K562 (cell line): ENCODE measurements around the gene CRIP1. TPM values are rescaled to one million over a fixed set of nuclear protein-coding genes. Genes with fewer than 3 reads are reported as not detected.

Experiments
- BRCA1 ChIP-seq, 2 experiments: fragments of 450-650 bp in 1 of 2; sonication (generic) in 1 of 2; formaldehyde crosslinking in 1 of 2; IDR thresholded peaks; 2 replicates each; pipeline versions ENCODE4 v1.5.0 to v1.6.1; 2017 to 2020; ENCODE audit warnings: mild to moderate bottlenecking in 1 of 2, missing genetic modification reagents in 1 of 2
- CBX3 ChIP-seq, 2 experiments: IDR thresholded peaks; 1 replicate in 1 of 2; 2 replicates in 1 of 2; pipeline ENCODE4 v1.6.1; 2012; ENCODE audit warnings: inconsistent platforms in 2 of 2, low read length in 2 of 2, borderline replicate concordance in 1 of 2, control low read depth in 1 of 2
- ELF1 ChIP-seq: fragments of 200-800 bp; sonication (Bioruptor generic); IDR thresholded peaks from 2 replicates; pipeline ENCODE4 v1.6.1; 2016; ENCODE audit warnings: missing genetic modification characterization, missing compliant biosample characterization
- EP300 ChIP-seq: IDR thresholded peaks from 2 replicates; pipeline ENCODE4 v1.6.1; 2012; ENCODE audit warnings: low read length, improper control_type of control experiment
- ETV5 ChIP-seq: sonication (generic); formaldehyde crosslinking; IDR thresholded peaks from 2 replicates; pipeline ENCODE4 v1.4.0; 2020; ENCODE audit warnings: low read depth, mild to moderate bottlenecking, missing genetic modification reagents
- LARP7 ChIP-seq: fragments of 450-650 bp; IDR thresholded peaks from 2 replicates; pipeline ENCODE4 v1.6.1; 2016
- LCOR ChIP-seq: sonication (generic); formaldehyde crosslinking; IDR thresholded peaks from 2 replicates; pipeline ENCODE4 v1.8.0; 2022; ENCODE audit warnings: mild to moderate bottlenecking, missing genetic modification reagents
- MCM7 ChIP-seq, 2 experiments: fragments of 450-650 bp; IDR thresholded peaks; 2 replicates each; pipeline ENCODE4 v1.6.1; 2016 to 2018
- PHF8 ChIP-seq: fragments of 200-600 bp; sonication (generic); IDR thresholded peaks from 2 replicates; pipeline ENCODE4 v1.6.1; 2012; ENCODE audit warnings: mixed run types, mild to moderate bottlenecking, inconsistent platforms, low read length, moderate library complexity, borderline replicate concordance
- POLR2AphosphoS5 ChIP-seq: IDR thresholded peaks from 2 replicates; pipeline ENCODE4 v1.6.1; 2011; ENCODE audit warnings: mild to moderate bottlenecking, low read depth, low read length, moderate library complexity; ENCODE audit not compliant: control insufficient read depth, insufficient read depth
- RBFOX2 ChIP-seq: fragments of 200-400 bp; formaldehyde crosslinking; IDR thresholded peaks from 2 replicates; pipeline ENCODE4 v1.6.1; 2017; ENCODE audit warnings: low read depth, mild to moderate bottlenecking, low read length, moderate library complexity
- RCOR1 ChIP-seq, 2 experiments: IDR thresholded peaks; 2 replicates each; pipeline ENCODE4 v1.6.1; 2012; ENCODE audit warnings: low read depth in 2 of 2, low read length in 2 of 2, borderline replicate concordance in 1 of 2, improper control_type of control experiment in 1 of 2
- RNF2 ChIP-seq: sonication (generic); IDR thresholded peaks from 2 replicates; pipeline ENCODE4 v1.6.1; 2016
- SMARCC2 ChIP-seq: fragments of 450-650 bp; IDR thresholded peaks from 2 replicates; pipeline ENCODE4 v1.6.1; 2017; ENCODE audit warnings: antibody characterized with exemption, moderate library complexity, mild to moderate bottlenecking, low read depth
- SMC3 ChIP-seq: conservative IDR thresholded peaks from 2 replicates; pipeline ENCODE4 v1.6.1; 2011; ENCODE audit warnings: low read depth, low read length, improper control_type of control experiment; ENCODE audit not compliant: insufficient read depth
- SREBF1 ChIP-seq: fragments of 150-350 bp; IDR thresholded peaks from 2 replicates; pipeline ENCODE4 v1.6.1; 2014; ENCODE audit warnings: antibody characterized with exemption, low read depth, low read length, borderline replicate concordance
- SRF ChIP-seq, 2 experiments: fragments of 250-450, 450-650 bp in 1 of 2; sonication (Bioruptor Pico) in 1 of 2; sonication (generic) in 1 of 2; formaldehyde crosslinking; IDR thresholded peaks; 2 replicates each; pipeline versions ENCODE4 v1.5.0 to v1.5.1; 2020 to 2022; ENCODE audit warnings: mild to moderate bottlenecking in 1 of 2, missing genetic modification reagents in 1 of 2
- TAL1 ChIP-seq: fragments of 450-650 bp; IDR thresholded peaks from 2 replicates; pipeline ENCODE4 v1.6.1; 2016; ENCODE audit warnings: mild to moderate bottlenecking
- ZFX ChIP-seq: sonication (generic); formaldehyde crosslinking; IDR thresholded peaks from 2 replicates; pipeline ENCODE4 v1.8.0; 2022; ENCODE audit warnings: mild to moderate bottlenecking, missing genetic modification reagents, moderate library complexity
- ZNF165 ChIP-seq: fragments of 250-450 bp; sonication (Bioruptor Pico); IDR thresholded peaks from 2 replicates; pipeline ENCODE4 v1.4.0; 2020; ENCODE audit warnings: borderline replicate concordance
- ZNF583 ChIP-seq: fragments of 250-450 bp; sonication (Bioruptor Pico); IDR thresholded peaks from 2 replicates; pipeline ENCODE4 v1.4.0; 2020
- polyA plus RNA-seq, 8 experiments: library from polyadenylated mRNA; depleted of rRNA in 4 of 8; stranded (reverse) in 5 of 8; unstranded in 3 of 8; fragments of >200 nt; fragmentation: Nextera tagmentation in 2 of 8; fragmentation: Illumina TruSeq in 1 of 8; extraction: Ambion mirVana in 2 of 8; extraction: Trizol in 1 of 8; gene quantifications; 2 replicates each; pipeline versions ENCODE4 v1.2.1 to v1.2.3, GENCODE V29; 2011 to 2014; ENCODE audit warnings: inconsistent platforms in 1 of 8, missing spikeins in 1 of 8
- total RNA-seq, 7 experiments: library from RNA; depleted of rRNA in 6 of 7; stranded (reverse); fragments of >200 nt in 6 of 7; fragmentation: Illumina TruSeq in 2 of 7; extraction: Trizol in 2 of 7; gene quantifications; 2 replicates each; pipeline versions ENCODE4 v1.2.1 to v1.2.3, GENCODE V29; 2011 to 2021; ENCODE audit warnings: low replicate concordance in 1 of 7
- TF ChIP-seq, protein P1 (sequence below): sonication (generic); formaldehyde crosslinking; IDR thresholded peaks from 2 replicates; pipeline ENCODE4 v1.8.0; 2022; ENCODE audit warnings: mild to moderate bottlenecking, missing genetic modification reagents, borderline replicate concordance
- TF ChIP-seq, protein P2 (sequence below): IDR thresholded peaks from 2 replicates; pipeline ENCODE4 v1.6.1; 2011; ENCODE audit warnings: borderline replicate concordance, low read depth, mild to moderate bottlenecking, moderate library complexity, low read length; ENCODE audit not compliant: insufficient read depth, poor library complexity, severe bottlenecking

CRIP1 gene
- total and polyA plus RNA-seq, 9 of the 15 experiments (the other 6 are each of a cell fraction or from before 2014, with no cell fraction given): 0.11 to 0.58 (median 0.14) TPM; not detected in 6

DNA sequence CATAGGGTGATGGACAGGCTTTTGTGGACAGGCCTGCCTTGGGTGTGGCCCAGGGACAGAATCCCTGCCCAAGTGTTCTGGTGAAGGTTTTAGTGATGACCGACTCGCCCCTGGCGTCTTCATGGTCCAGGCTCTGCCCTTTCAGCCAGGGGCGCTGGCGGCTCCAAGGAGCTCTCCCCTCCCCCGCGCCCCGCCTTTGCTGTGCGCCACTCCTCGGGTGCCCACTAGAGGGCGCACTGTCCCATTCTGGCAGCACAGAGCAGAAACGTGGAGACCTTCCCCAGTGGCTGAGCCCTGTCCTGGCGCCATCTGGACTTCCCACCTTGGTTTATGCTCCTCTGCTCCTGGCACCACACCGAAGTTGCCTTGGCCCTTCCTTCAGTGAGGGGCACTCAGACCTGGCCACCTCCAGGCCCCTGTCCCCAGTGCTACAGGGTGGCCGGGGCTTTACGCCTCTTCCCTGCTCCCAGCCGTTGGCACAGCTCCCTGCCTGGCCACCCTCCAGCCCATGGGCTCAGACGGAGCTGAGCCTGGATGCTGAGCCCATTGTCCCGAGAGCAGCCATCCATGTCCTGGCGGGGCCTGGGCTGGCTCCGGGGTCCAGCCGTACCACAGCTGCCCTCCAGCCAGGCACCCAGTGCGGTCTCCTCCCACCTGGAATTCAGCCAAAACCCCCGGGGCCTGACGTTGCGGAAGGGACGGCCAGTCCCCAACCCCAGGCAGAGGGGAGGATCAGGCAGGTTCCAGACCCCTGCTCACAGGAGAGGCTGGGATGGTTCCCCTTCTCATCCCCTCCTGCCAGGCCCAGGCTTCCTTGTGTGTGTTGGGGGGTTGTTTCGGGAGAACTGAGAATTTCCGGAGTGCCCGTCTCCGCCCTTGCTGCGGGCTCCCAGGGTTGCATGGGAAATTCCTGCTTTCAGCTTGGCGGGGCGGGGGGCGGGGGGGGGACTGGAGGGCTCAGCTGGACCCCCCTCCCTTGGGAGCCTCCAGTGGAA is 5.6 kb upstream of the CRIP1 start (continued):
- TF ChIP-seq ETV5 (CRISPR knock-in tag): no peak
- no peak for TF ChIP-seq MCM7 (IDR thresholded peaks at IDR 0.05)
- no peak for TF ChIP-seq POLR2AphosphoS5
- no peak for TF ChIP-seq SMARCC2
- TF ChIP-seq, protein P1, sequence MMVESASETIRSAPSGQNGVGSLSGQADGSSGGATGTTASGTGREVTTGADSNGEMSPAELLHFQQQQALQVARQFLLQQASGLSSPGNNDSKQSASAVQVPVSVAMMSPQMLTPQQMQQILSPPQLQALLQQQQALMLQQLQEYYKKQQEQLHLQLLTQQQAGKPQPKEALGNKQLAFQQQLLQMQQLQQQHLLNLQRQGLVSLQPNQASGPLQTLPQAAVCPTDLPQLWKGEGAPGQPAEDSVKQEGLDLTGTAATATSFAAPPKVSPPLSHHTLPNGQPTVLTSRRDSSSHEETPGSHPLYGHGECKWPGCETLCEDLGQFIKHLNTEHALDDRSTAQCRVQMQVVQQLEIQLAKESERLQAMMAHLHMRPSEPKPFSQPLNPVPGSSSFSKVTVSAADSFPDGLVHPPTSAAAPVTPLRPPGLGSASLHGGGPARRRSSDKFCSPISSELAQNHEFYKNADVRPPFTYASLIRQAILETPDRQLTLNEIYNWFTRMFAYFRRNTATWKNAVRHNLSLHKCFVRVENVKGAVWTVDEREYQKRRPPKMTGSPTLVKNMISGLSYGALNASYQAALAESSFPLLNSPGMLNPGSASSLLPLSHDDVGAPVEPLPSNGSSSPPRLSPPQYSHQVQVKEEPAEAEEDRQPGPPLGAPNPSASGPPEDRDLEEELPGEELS (CRISPR knock-in tag): 0 out of 2 replicates have a peak, but pooled peaks have one; percentile 43
- TF ChIP-seq RNF2: peak; percentile 46; the same call in 1 of the 2 replicates
- no peak for TF ChIP-seq TAL1
- TF ChIP-seq SRF (CRISPR knock-in tag; IDR thresholded peaks at IDR 0.05): 0 out of 4 replicates have a peak, but pooled peaks of 1 of the 2 experiments have one; percentile 40
- peak; percentile 66 for TF ChIP-seq ZFX (CRISPR knock-in tag)
- TF ChIP-seq LCOR (CRISPR knock-in tag): peak; percentile 46; the same call in 1 of the 2 replicates
- TF ChIP-seq BRCA1 (IDR thresholded peaks at IDR 0.05): no peak
- no peak for TF ChIP-seq BRCA1 (CRISPR knock-in tag; IDR thresholded peaks at IDR 0.05)
- TF ChIP-seq ELF1: 0 out of 2 replicates have a peak, but pooled peaks have one; percentile 23
- peak; percentile 37 for TF ChIP-seq SMC3
- TF ChIP-seq, protein P2, sequence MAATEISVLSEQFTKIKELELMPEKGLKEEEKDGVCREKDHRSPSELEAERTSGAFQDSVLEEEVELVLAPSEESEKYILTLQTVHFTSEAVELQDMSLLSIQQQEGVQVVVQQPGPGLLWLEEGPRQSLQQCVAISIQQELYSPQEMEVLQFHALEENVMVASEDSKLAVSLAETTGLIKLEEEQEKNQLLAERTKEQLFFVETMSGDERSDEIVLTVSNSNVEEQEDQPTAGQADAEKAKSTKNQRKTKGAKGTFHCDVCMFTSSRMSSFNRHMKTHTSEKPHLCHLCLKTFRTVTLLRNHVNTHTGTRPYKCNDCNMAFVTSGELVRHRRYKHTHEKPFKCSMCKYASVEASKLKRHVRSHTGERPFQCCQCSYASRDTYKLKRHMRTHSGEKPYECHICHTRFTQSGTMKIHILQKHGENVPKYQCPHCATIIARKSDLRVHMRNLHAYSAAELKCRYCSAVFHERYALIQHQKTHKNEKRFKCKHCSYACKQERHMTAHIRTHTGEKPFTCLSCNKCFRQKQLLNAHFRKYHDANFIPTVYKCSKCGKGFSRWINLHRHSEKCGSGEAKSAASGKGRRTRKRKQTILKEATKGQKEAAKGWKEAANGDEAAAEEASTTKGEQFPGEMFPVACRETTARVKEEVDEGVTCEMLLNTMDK: peak; percentile 89
- no peak for TF ChIP-seq ZNF165 (CRISPR knock-in tag)
- TF ChIP-seq SREBF1: no peak
- TF ChIP-seq RCOR1 (IDR thresholded peaks at IDR 0.05; ENCODE audit: borderline replicate concordance in 1 of 2, low read depth in 2 of 2, low read length in 2 of 2): 0 out of 4 replicates have a peak, but pooled peaks of 1 of the 2 experiments have one; percentile 69
- TF ChIP-seq EP300: 0 out of 2 replicates have a peak, but pooled peaks have one; percentile 8
- peak; percentile 83 for TF ChIP-seq RBFOX2
- 0 out of 2 replicates have a peak, but pooled peaks have one; percentile 31 for TF ChIP-seq LARP7
- peak in 1 of 2 experiments; percentile 97; a peak in 2 of 3 replicates for TF ChIP-seq CBX3 (IDR thresholded peaks at IDR 0.05; ENCODE audit: borderline replicate concordance in 1 of 2, low read length in 2 of 2)
- peak; percentile 35; the same call in 1 of the 2 replicates for TF ChIP-seq PHF8
- TF ChIP-seq ZNF583 (CRISPR knock-in tag): no peak
